NCI-H82 treated with DMSO at 0.1 percent for 48 hours (cell line): ENCODE data around the gene FBXL5.

Experiments
- DNase-seq: peaks from one replicate; lab custom pipeline; 2025; ENCODE audit not compliant: unreplicated experiment; lab: John Stamatoyannopoulos, UW

The FBXL5 gene

GRCh38 chr4:15655223-15656037 lies at the start of gene FBXL5:
Gene FBXL5, minus strand, starts transcription at chr4:15655357. Its CDS starts 70 bp downstream, at chr4:15655287.
- DNase-seq = no peak

GRCh38 chr4:15704129-15704528 lies 49.0 kb upstream of the FBXL5 start:
- DNase-seq = no peak

GRCh38 chr4:15703439-15703838 lies 48.3 kb upstream of the FBXL5 start:
- DNase-seq = no peak

GRCh38 chr4:15702941-15703403 lies 47.8 kb upstream of the FBXL5 start, which contains the start of gene BST1:
Gene BST1, plus strand, starts transcription at chr4:15703065. Its CDS starts 80 bp downstream, at chr4:15703145.
- no peak for DNase-seq

- DNase-seq = no peak
These were observed 41.7 kb upstream of the FBXL5 start for GRCh38 chr4:15696866-15697265.

GRCh38 chr4:15695729-15696128 lies 40.6 kb upstream of the FBXL5 start:
- no peak for DNase-seq

GRCh38 chr4:15695240-15695699 lies 40.1 kb upstream of the FBXL5 start:
- no peak for DNase-seq

- DNase-seq = no peak
These were observed 39.3 kb upstream of the FBXL5 start for GRCh38 chr4:15694431-15694830.

- no peak for DNase-seq
These were observed 37.4 kb upstream of the FBXL5 start for GRCh38 chr4:15692602-15693001.

- DNase-seq = peak; percentile 47
These were observed 36.4 kb upstream of the FBXL5 start for GRCh38 chr4:15691346-15692135.

- DNase-seq = no peak
These were observed 35.1 kb upstream of the FBXL5 start for GRCh38 chr4:15690020-15690809.

- DNase-seq = no peak
These were observed 34.4 kb upstream of the FBXL5 start for GRCh38 chr4:15689540-15689939.

GRCh38 chr4:15688051-15688450 lies 32.9 kb upstream of the FBXL5 start:
- DNase-seq = no peak

- no peak for DNase-seq
These were observed 29.3 kb upstream of the FBXL5 start for GRCh38 chr4:15684498-15684897.

- no peak for DNase-seq
These were observed 28.0 kb upstream of the FBXL5 start for GRCh38 chr4:15683143-15683495.

- DNase-seq = peak; percentile 11
These were observed 27.3 kb upstream of the FBXL5 start for GRCh38 chr4:15682242-15683142.

- peak; percentile 93 for DNase-seq
These were observed 26.4 kb upstream of the FBXL5 start, which contains the start of gene FAM200B for GRCh38 chr4:15681372-15682241. Gene FAM200B, plus strand, starts transcription at chr4:15681827. Its CDS starts 5,151 bp downstream, at chr4:15686978.

GRCh38 chr4:15681067-15681371 lies 25.9 kb upstream of the FBXL5 start:
- DNase-seq = no peak

GRCh38 chr4:15677507-15677988 lies 22.4 kb upstream of the FBXL5 start:
- no peak for DNase-seq
